Testis (tissue), 3 donors: ENCODE measurements around the gene VDR. TPM values are rescaled to one million over a fixed set of nuclear protein-coding genes. Genes with fewer than 3 reads are reported as not detected.

ENCODE experiments used
- DNase-seq: peaks from one replicate; pipeline ENCODE4 v3.0.0-alpha.2; 2019
- H3K27ac ChIP-seq, 2 donors: fragments of 200-600 bp; sonication (generic); one replicate each; pipeline ENCODE4 v1.5.1; 2019
- H3K27me3 ChIP-seq: fragments of 200-600 bp; sonication (generic); one replicate; pipeline ENCODE4 v1.5.1; 2019
- H3K36me3 ChIP-seq: fragments of 200-600 bp; sonication (generic); one replicate; pipeline ENCODE4 v1.5.1; 2017; ENCODE audit warnings: low read depth; ENCODE audit errors: missing control alignments
- H3K4me1 ChIP-seq: fragments of 200-600 bp; sonication (generic); one replicate; pipeline ENCODE4 v1.5.1; 2019
- H3K4me3 ChIP-seq, 2 donors: fragments of 200-600 bp; sonication (generic); one replicate each; pipeline ENCODE4 v1.5.1; 2017 to 2019
- H3K9me3 ChIP-seq: fragments of 200-600 bp; sonication (generic); one replicate; pipeline ENCODE4 v1.5.1; 2017
- POLR2A ChIP-seq: fragments of 450-650 bp; IDR thresholded peaks from one replicate; pipeline ENCODE4 v1.6.1; 2017; ENCODE audit warnings: antibody characterized with exemption, mild to moderate bottlenecking, moderate library complexity
- WGBS, 2 donors: methylation state at CpG; one replicate each; pipeline ENCODE4 v1.1.5; 2018; 5-methylcytosine and 5-hydroxymethylcytosine counted together
- intact Hi-C: fragments of 100-400 bp; cut with DNase I; formaldehyde crosslinking; loops from one replicate; pipeline ENCODE4 v1.15.1; 2023; ENCODE audit warnings: low total_unique reads
- polyA plus RNA-seq: library from polyadenylated mRNA; stranded (reverse); fragments of 350-450 nt; fragmentation: Illumina TruSeq; extraction: RNeasy Lipid Tissue Mini Kit (QIAGEN cat#74804); gene quantifications from one replicate; pipeline ENCODE4 v1.2.3, GENCODE V29; 2014; ENCODE audit warnings: low read depth, low replicate concordance; ENCODE audit not compliant: insufficient read depth
- total RNA-seq, 2 donors: library from RNA; depleted of rRNA; stranded (reverse); fragments of >200 nt; gene quantifications; one replicate each; pipeline ENCODE4 v1.2.3, GENCODE V29; 2016
- TF ChIP-seq, protein P1 (sequence below), 3 experiments: fragments of 450-650 bp in 2 of 3; fragments of 200-600 bp in 1 of 3; sonication (generic) in 1 of 3; IDR thresholded peaks; one replicate each; pipeline ENCODE4 v1.5.1; 2016 to 2019; ENCODE audit warnings: antibody characterized with exemption in 3 of 3, mild to moderate bottlenecking in 2 of 3, moderate library complexity in 1 of 3

The VDR gene
- total and polyA plus RNA-seq, 3 donors from 2014 or later = 1.4 to 3.7 (median 2.9) TPM

DNA sequence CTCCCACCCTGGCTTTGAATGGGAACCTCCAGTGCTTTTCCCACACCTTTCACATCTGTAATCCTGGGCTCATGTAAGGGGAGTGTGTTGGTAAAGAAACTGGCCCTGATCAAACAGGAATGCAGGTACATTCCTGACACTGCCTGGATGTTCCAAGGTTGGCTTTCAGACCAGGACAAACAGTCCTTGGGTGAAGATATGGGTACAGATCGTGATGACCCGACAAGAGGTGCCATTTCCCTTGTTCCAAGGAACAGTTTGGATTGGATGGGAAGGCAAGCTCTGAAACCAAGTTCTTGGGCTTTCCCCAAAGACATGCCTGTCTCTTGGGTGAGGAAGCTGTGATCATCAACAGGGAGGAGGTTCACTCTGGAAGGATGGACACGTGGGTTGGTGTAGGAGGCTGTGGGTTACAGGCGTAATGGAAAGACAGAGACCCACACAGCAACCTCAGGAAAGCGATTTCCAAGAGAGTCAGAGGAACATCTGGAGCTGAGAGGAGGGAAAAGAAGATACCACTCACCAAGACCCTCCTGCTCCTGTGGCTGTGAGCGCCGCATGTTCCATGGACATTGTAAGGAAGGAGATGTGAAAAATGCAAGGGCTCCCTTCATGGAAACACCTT, 26.4 kb downstream of the VDR start:
- Histone ChIP-seq H3K27me3 (no peaks in the 10 kb centered on the region), H3K4me3 (no peak overlapping the region), H3K27ac (no peak overlapping the region), H3K9me3 (no peaks in the 10 kb centered on the region), H3K36me3 (no peaks in the 10 kb centered on the region), H3K4me1 (peaks cover 7% of the 10 kb centered on the region)
- intact Hi-C loops = no loop called here
- 93 to 94% methylated on average over 7 of the region's 7 CpGs for WGBS, 2 donors
- DNase-seq = no peak
- TF ChIP-seq, protein P1, sequence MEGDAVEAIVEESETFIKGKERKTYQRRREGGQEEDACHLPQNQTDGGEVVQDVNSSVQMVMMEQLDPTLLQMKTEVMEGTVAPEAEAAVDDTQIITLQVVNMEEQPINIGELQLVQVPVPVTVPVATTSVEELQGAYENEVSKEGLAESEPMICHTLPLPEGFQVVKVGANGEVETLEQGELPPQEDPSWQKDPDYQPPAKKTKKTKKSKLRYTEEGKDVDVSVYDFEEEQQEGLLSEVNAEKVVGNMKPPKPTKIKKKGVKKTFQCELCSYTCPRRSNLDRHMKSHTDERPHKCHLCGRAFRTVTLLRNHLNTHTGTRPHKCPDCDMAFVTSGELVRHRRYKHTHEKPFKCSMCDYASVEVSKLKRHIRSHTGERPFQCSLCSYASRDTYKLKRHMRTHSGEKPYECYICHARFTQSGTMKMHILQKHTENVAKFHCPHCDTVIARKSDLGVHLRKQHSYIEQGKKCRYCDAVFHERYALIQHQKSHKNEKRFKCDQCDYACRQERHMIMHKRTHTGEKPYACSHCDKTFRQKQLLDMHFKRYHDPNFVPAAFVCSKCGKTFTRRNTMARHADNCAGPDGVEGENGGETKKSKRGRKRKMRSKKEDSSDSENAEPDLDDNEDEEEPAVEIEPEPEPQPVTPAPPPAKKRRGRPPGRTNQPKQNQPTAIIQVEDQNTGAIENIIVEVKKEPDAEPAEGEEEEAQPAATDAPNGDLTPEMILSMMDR (IDR thresholded peaks at IDR 0.05) = no peak
- TF ChIP-seq POLR2A = no peak

DNA sequence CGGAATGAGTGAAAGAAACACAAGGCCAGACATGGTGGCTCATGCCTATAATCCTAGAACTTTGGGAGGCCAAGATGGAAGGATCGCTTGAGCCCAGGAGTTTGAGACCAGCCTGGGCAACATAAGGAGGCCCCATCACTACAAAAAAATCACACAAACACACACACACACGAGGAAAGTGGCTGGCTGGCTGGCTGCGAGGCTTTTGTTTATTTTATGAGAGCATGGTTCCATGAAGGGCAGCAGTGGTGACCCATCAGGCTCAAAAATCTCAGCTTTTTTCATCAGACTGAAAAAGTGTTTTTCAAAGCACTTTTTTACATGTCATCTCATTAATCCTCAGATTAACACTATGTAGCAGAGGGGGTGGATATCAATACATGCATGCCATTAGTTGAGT, 27.7 kb downstream of the VDR start:
- Histone ChIP-seq H3K27me3 (no peaks in the 10 kb centered on the region), H3K4me3 (no peak overlapping the region), H3K9me3 (no peaks in the 10 kb centered on the region), H3K27ac (no peak overlapping the region), H3K36me3 (no peaks in the 10 kb centered on the region), H3K4me1 (no peaks in the 10 kb centered on the region)
- 86 to 89% methylated on average over 4 of the region's 4 CpGs for WGBS, 2 donors
- TF ChIP-seq POLR2A = no peak
- TF ChIP-seq, protein P1 (IDR thresholded peaks at IDR 0.05) = no peak
- DNase-seq = no peak
- intact Hi-C loops = no loop called here

DNA sequence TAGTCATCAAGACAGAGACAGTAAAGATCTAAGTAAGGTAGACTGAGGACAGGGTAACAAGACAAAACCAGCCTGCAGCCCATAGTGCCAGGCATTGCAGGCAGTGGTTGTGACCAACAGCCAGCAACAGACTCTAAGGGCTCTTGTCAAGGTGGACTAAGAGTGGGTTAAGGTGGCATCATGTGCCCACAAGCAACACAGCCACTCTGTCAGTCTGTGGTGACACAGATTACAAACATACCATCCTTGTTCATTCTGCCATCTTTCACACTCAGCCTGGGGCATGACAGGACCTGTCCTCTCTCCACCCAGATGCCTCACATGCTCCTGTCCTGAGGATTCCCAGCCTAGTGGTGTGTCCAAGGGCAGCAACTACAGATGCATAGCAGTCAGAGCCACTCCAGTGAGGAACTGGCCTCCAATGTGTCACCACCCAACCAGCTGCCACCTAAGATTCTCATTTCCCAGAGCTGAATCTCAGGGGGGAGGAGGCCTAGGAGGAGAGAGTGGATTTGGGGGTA, 28.3 kb downstream of the VDR start:
- Histone ChIP-seq H3K36me3 (no peaks in the 10 kb centered on the region), H3K4me1 (no peaks in the 10 kb centered on the region), H3K27me3 (no peaks in the 10 kb centered on the region), H3K9me3 (no peaks in the 10 kb centered on the region), H3K27ac (no peak overlapping the region), H3K4me3 (no peak overlapping the region)
- no peak for DNase-seq
- TF ChIP-seq, protein P1 (IDR thresholded peaks at IDR 0.05) = no peak
- no peak for TF ChIP-seq POLR2A
- intact Hi-C loops = no loop called here

DNA sequence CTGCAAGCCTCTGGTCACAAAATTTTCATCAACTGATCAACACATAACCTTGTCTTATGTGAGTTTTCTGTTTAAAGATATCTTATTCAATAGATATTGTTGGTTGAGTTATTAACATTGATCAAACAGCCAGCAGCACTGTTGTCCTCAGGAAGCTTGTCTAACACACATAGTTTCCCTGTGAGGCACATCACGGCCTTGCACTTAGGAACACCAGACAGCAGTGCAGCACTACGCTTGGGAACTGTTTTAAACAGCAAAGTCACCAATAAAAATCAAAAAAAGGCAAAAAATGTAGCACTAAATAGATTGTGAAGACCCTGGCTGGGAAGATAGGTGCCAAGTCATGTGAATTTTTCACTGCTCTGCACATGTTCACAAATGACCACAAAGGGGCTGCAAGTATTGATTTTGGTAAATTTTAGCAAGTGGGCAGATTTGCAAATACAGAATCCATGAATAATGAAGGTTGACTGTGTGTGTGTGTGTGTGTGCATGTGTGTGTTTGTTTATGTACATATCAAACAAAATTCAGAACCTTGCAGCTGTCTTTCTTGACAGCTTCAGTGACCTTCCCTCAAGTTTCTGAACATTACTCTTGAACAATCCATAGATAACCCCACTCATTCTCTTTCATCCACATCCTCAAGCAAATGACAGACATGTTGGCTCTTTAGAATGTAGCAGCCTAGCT, 28.9 kb downstream of the VDR start:
- no peak for DNase-seq
- H3K4me3 ChIP-seq = no peak overlapping the region
- WGBS, 2 donors = 96 to 98% methylated on average over 2 of the region's 2 CpGs
- H3K36me3 ChIP-seq = no peaks in the 10 kb centered on the region
- H3K9me3 ChIP-seq = no peaks in the 10 kb centered on the region
- no peak for TF ChIP-seq POLR2A
- TF ChIP-seq, protein P1 (IDR thresholded peaks at IDR 0.05) = no peak
- H3K4me1 ChIP-seq = no peaks in the 10 kb centered on the region
- intact Hi-C loops = no loop called here
- H3K27me3 ChIP-seq = no peaks in the 10 kb centered on the region
- H3K27ac ChIP-seq = no peak overlapping the region
